H9 (cell line): ENCODE data around the gene PTGS1. TPM values are rescaled to one million over a fixed set of nuclear protein-coding genes. Genes with fewer than 3 reads are reported as not detected.

Experiments
- DNase-seq: peaks from one replicate; pipeline ENCODE4 v3.0.0-alpha.2; 2017
- H2AFZ ChIP-seq: one replicate; pipeline ENCODE4 v1.6.1; 2013; ENCODE audit warnings: mild to moderate bottlenecking, low read length, control low read depth, moderate library complexity
- H2AK5ac ChIP-seq: 2 replicates; pipeline ENCODE4 v1.6.1; 2013; ENCODE audit warnings: low read length, control low read depth, mixed read lengths; ENCODE audit not compliant: insufficient read length
- H2BK120ac ChIP-seq: one replicate; pipeline ENCODE4 v1.6.1; 2013; ENCODE audit warnings: low read depth, mild to moderate bottlenecking, low read length, control low read depth, inconsistent platforms; ENCODE audit not compliant: poor library complexity, severe bottlenecking
- H2BK12ac ChIP-seq: 2 replicates; pipeline ENCODE4 v1.6.1; 2013; ENCODE audit warnings: low read length, control low read depth, mixed read lengths, low read depth; ENCODE audit not compliant: insufficient read length
- H2BK15ac ChIP-seq: 2 replicates; pipeline ENCODE4 v1.6.1; 2013; ENCODE audit warnings: low read depth, low read length, control low read depth
- H2BK20ac ChIP-seq: one replicate; pipeline ENCODE4 v1.6.1; 2013; ENCODE audit warnings: low read depth, mild to moderate bottlenecking, low read length, control low read depth, inconsistent platforms; ENCODE audit not compliant: poor library complexity, severe bottlenecking
- H2BK5ac ChIP-seq: 2 replicates; pipeline ENCODE4 v1.6.1; 2013; ENCODE audit warnings: low read length, control low read depth, mixed read lengths; ENCODE audit not compliant: insufficient read length
- H3K14ac ChIP-seq: 2 replicates; pipeline ENCODE4 v1.6.1; 2013; ENCODE audit warnings: low read length, control low read depth; ENCODE audit not compliant: insufficient read depth
- H3K18ac ChIP-seq: 2 replicates; pipeline ENCODE4 v1.6.1; 2013; ENCODE audit warnings: low read depth, mild to moderate bottlenecking, mixed read lengths, low read length, control low read depth; ENCODE audit not compliant: insufficient read length
- H3K23ac ChIP-seq: 2 replicates; pipeline ENCODE4 v1.6.1; 2013; ENCODE audit warnings: low read length, control low read depth, mixed read lengths, low read depth; ENCODE audit not compliant: insufficient read length
- H3K23me2 ChIP-seq: 2 replicates; pipeline ENCODE4 v1.6.1; 2013; ENCODE audit warnings: low read depth, mild to moderate bottlenecking, mixed read lengths, low read length, control low read depth; ENCODE audit not compliant: insufficient read length, poor library complexity, severe bottlenecking
- H3K27ac ChIP-seq: 2 replicates; pipeline ENCODE4 v1.5.1; 2013; ENCODE audit warnings: low read length, control low read depth, mixed read lengths, low read depth; ENCODE audit not compliant: insufficient read length
- H3K27me3 ChIP-seq: 2 replicates; pipeline ENCODE4 v1.6.1; 2013; ENCODE audit warnings: low read length, control low read depth, inconsistent platforms; ENCODE audit not compliant: insufficient read depth
- H3K4ac ChIP-seq: 2 replicates; pipeline ENCODE4 v1.6.1; 2013; ENCODE audit warnings: low read depth, mild to moderate bottlenecking, control low read depth, inconsistent platforms, low read length, moderate library complexity
- H3K4me1 ChIP-seq: 2 replicates; pipeline ENCODE4 v1.6.1; 2013; ENCODE audit warnings: low read length, control low read depth, inconsistent platforms; ENCODE audit not compliant: insufficient read depth
- H3K4me2 ChIP-seq: 2 replicates; pipeline ENCODE4 v1.6.1; 2013; ENCODE audit warnings: low read length, control low read depth, mixed read lengths; ENCODE audit not compliant: insufficient read length, insufficient read depth
- H3K56ac ChIP-seq: 2 replicates; pipeline ENCODE4 v1.6.1; 2013; ENCODE audit warnings: low read depth, mild to moderate bottlenecking, mixed read lengths, low read length, control low read depth; ENCODE audit not compliant: insufficient read length
- H3K79me1 ChIP-seq: 2 replicates; pipeline ENCODE4 v1.6.1; 2013; ENCODE audit warnings: low read depth, mild to moderate bottlenecking, moderate library complexity, low read length, control low read depth, inconsistent platforms; ENCODE audit not compliant: insufficient read depth, poor library complexity, severe bottlenecking
- H3K79me2 ChIP-seq: 2 replicates; pipeline ENCODE4 v1.6.1; 2013; ENCODE audit warnings: low read length, control low read depth, inconsistent platforms; ENCODE audit not compliant: insufficient read depth
- H3K9ac ChIP-seq: 2 replicates; pipeline ENCODE4 v1.6.1; 2013; ENCODE audit warnings: low read length, control low read depth, mixed read lengths; ENCODE audit not compliant: insufficient read length; ENCODE audit errors: extremely low read depth
- H3K9me3 ChIP-seq: one replicate; pipeline ENCODE4 v1.6.1; 2013; ENCODE audit warnings: low read depth, low read length, inconsistent platforms; ENCODE audit not compliant: control insufficient read depth
- H3T11ph ChIP-seq: one replicate; pipeline ENCODE4 v1.6.1; 2013; ENCODE audit warnings: mild to moderate bottlenecking, low read length, control low read depth, inconsistent platforms
- H4K20me1 ChIP-seq: one replicate; pipeline ENCODE4 v1.6.1; 2013; ENCODE audit not compliant: control insufficient read depth, insufficient read length, insufficient read depth
- H4K5ac ChIP-seq: 2 replicates; pipeline ENCODE4 v1.6.1; 2013; ENCODE audit warnings: low read depth, mild to moderate bottlenecking, mixed read lengths, low read length, control low read depth; ENCODE audit not compliant: insufficient read length
- H4K8ac ChIP-seq: replicated peaks from 2 replicates; pipeline ENCODE4 v1.6.1; 2013; ENCODE audit warnings: low read length, control low read depth, mixed read lengths, low read depth; ENCODE audit not compliant: insufficient read length
- H4K91ac ChIP-seq: 2 replicates; pipeline ENCODE4 v1.6.1; 2013; ENCODE audit warnings: low read depth, mild to moderate bottlenecking, moderate library complexity, mixed read lengths, low read length, control low read depth; ENCODE audit not compliant: insufficient read length
- H3K27ac Mint-ChIP-seq, 3 experiments: 2 replicates in 2 of 3; 3 replicates in 1 of 3; pipeline ENCODE4 v1.8.0; 2020 to 2021; ENCODE audit warnings: mixed read lengths in 3 of 3, mild to moderate bottlenecking in 1 of 3, moderate library complexity in 1 of 3
- H3K27me3 Mint-ChIP-seq: 2 replicates; pipeline ENCODE4 v1.8.0; 2021; ENCODE audit warnings: low read depth, mild to moderate bottlenecking, moderate library complexity, mixed read lengths
- H3K36me3 Mint-ChIP-seq, 3 experiments: 2 replicates in 2 of 3; 3 replicates in 1 of 3; pipeline ENCODE4 v1.8.0; 2020 to 2021; ENCODE audit warnings: low read depth in 3 of 3, mixed read lengths in 3 of 3; ENCODE audit not compliant: insufficient read depth in 1 of 3
- H3K4me1 Mint-ChIP-seq, 2 experiments: 2 replicates each; pipeline ENCODE4 v1.8.0; 2020; ENCODE audit warnings: mixed read lengths in 2 of 2
- H3K4me3 Mint-ChIP-seq, 2 experiments: 2 replicates in 1 of 2; 3 replicates in 1 of 2; pipeline ENCODE4 v1.8.0; 2020 to 2021; ENCODE audit warnings: mild to moderate bottlenecking in 2 of 2, mixed read lengths in 2 of 2, moderate library complexity in 1 of 2
- H3K9me3 Mint-ChIP-seq, 2 experiments: 2 replicates in 1 of 2; 3 replicates in 1 of 2; pipeline ENCODE4 v1.8.0; 2020; ENCODE audit warnings: mild to moderate bottlenecking in 2 of 2, mixed read lengths in 2 of 2, moderate library complexity in 1 of 2
- CTCF ChIP-seq: fragments of 200-600 bp; sonication (generic); conservative IDR thresholded peaks from 3 replicates; pipeline ENCODE4 v1.8.0; 2021; ENCODE audit warnings: antibody characterized with exemption, mild to moderate bottlenecking
- WGBS: extraction: QIAGEN DNeasy Blood & Tissue Kit; methylation state at CpG from one replicate; pipeline ENCODE4 v1.1.7; 2013; ENCODE audit warnings: missing lambda C conversion rate, low lambda C conversion rate, mixed read lengths; ENCODE audit not compliant: insufficient read length; ENCODE audit errors: extremely low coverage; 5-methylcytosine and 5-hydroxymethylcytosine counted together
- total RNA-seq: library from RNA; stranded (reverse); gene quantifications from 2 replicates; pipeline ENCODE4 v1.2.1, GENCODE V29; 2021

The PTGS1 gene
- total RNA-seq, 1 experiment from 2014 or later = 1.3 TPM

GRCh38 chr9:122336189-122336588, 34.6 kb upstream of the PTGS1 start:
- no peak for TF ChIP-seq CTCF

More at GRCh38 chr9:122336189-122336588, 34.6 kb upstream of the PTGS1 start:
- Histone ChIP-seq H3T11ph (no peak overlapping the region), H2BK20ac (no peak overlapping the region), H3K23me2 (no peaks in the 10 kb centered on the region), H4K8ac (no peak overlapping the region), H3K18ac (no peak overlapping the region), H3K14ac (no peak overlapping the region), H3K4ac (no peak overlapping the region), H3K9ac (no peak overlapping the region), H3K23ac (no peak overlapping the region), H2AK5ac (no peak overlapping the region), H2AFZ (no peak overlapping the region), H4K91ac (no peak overlapping the region), H3K4me1 (peaks cover 14% of the 10 kb centered on the region; the same call in 1 of the 2 replicates), H2BK15ac (no peak overlapping the region), H3K79me1 (no peaks in the 10 kb centered on the region), H2BK120ac (no peak overlapping the region), H4K5ac (no peak overlapping the region), H2BK12ac (no peak overlapping the region), H3K56ac (no peak overlapping the region), H3K9me3 (no peaks in the 10 kb centered on the region), H3K4me2 (no peak overlapping the region), H4K20me1 (no peaks in the 10 kb centered on the region), H3K79me2 (no peaks in the 10 kb centered on the region), H3K27ac (no peak overlapping the region), H3K27me3 (no peaks in the 10 kb centered on the region), H2BK5ac (no peak overlapping the region)
- DNase-seq = no peak
- peak overlapping the region in 1 of 2 experiments; percentile 25; a peak in 1 of 5 replicates for H3K4me3 Mint-ChIP-seq
- H3K27me3 Mint-ChIP-seq = peaks cover 9% of the 10 kb centered on the region
- no peaks in the 10 kb centered on the region for H3K36me3 Mint-ChIP-seq
- no peak overlapping the region for H3K27ac Mint-ChIP-seq
- no peaks in the 10 kb centered on the region for H3K9me3 Mint-ChIP-seq
- WGBS = no CpG with 5 or more reads among the region's 5 CpGs
- peaks cover 57 to 76% of the 10 kb centered on the region in 2 experiments for H3K4me1 Mint-ChIP-seq
